HCT116 (cell line): ENCODE measurements around the gene GPS2. TPM values are rescaled to one million over a fixed set of nuclear protein-coding genes. Genes with fewer than 3 reads are reported as not detected.

Experiments
- ATAC-seq: fragments of 200-7000 bp; cut with Tn5 transposase; 2 replicates; pipeline ENCODE4 v1.9.1; 2020; ENCODE audit warnings: mild to moderate bottlenecking, moderate library complexity
- BruUV-seq: library from RNA; stranded (reverse); fragments of 400-500 nt; replicated peaks from 2 replicates; lab custom pipeline; 2021; lab: Mats Ljungman, UMichigan
- CTCF ChIA-PET: fragments of 300-600 bp; sonication (Branson Sonifier 250); formaldehyde crosslinking; loops from one replicate; lab custom pipeline; 2021; ENCODE audit warnings: antibody characterized with exemption; lab: Charles Lee
- POLR2A ChIA-PET: fragments of 300-600, 350-600 bp; sonication (Branson Sonifier 250); formaldehyde crosslinking; loops from one replicate; lab custom pipeline; 2021; ENCODE audit warnings: antibody characterized with exemption; lab: Charles Lee
- RAD21 ChIA-PET, 2 experiments: fragments of 300-600 bp; sonication (Branson Sonifier 250); formaldehyde crosslinking; loops; one replicate each; lab custom pipeline; 2023; ENCODE audit warnings: low total read pairs in 2 of 2; ENCODE audit not compliant: uncharacterized antibody in 2 of 2, unreplicated experiment in 2 of 2, low non-redundant PET in 1 of 2; lab: Charles Lee
- DNase-seq: peaks from one replicate; pipeline ENCODE4 v3.0.0-alpha.2; 2010; ENCODE audit warnings: low read depth, low spot score
- H2AFZ ChIP-seq: fragments of 200-600 bp; shearing (Covaris generic), sonication (generic); 2 replicates; pipeline ENCODE4 v1.6.1; 2017; ENCODE audit warnings: low read depth, mixed run types, mixed read lengths, antibody characterized with exemption, low read length; ENCODE audit not compliant: poor library complexity, severe bottlenecking
- H3K27ac ChIP-seq: 2 replicates; pipeline ENCODE4 v1.5.1; 2012; ENCODE audit warnings: low read depth, low read length
- H3K27me3 ChIP-seq: fragments of 200-600 bp; sonication (generic); 2 replicates; pipeline ENCODE4 v1.6.1; 2016; ENCODE audit warnings: mixed run types, low read length, mixed read lengths; ENCODE audit not compliant: insufficient read depth
- H3K36me3 ChIP-seq, 2 experiments: fragments of 200-500 bp in 1 of 2; fragments of 200-600 bp in 1 of 2; sonication (Bioruptor generic) in 1 of 2; sonication (generic) in 1 of 2; 2 replicates each; pipeline versions ENCODE4 v1.5.1 to v1.6.1; 2014 to 2016; ENCODE audit warnings: low read length in 2 of 2, inconsistent platforms in 1 of 2, mixed read lengths in 1 of 2, mixed run types in 1 of 2; ENCODE audit not compliant: insufficient read depth in 2 of 2, control insufficient read depth in 1 of 2
- H3K4me1 ChIP-seq, 2 experiments: fragments of 200-600 bp in 1 of 2; sonication (generic) in 1 of 2; 2 replicates each; pipeline versions ENCODE4 v1.5.1 to v1.6.1; 2012 to 2017; ENCODE audit warnings: low read length in 2 of 2, inconsistent platforms in 1 of 2, mild to moderate bottlenecking in 1 of 2, mixed read lengths in 1 of 2, mixed run types in 1 of 2, moderate library complexity in 1 of 2; ENCODE audit not compliant: insufficient read depth in 2 of 2, control insufficient read depth in 1 of 2
- H3K4me2 ChIP-seq: fragments of 200-600 bp; sonication (generic); 2 replicates; pipeline ENCODE4 v1.6.1; 2017; ENCODE audit warnings: mixed run types, low read length, mixed read lengths
- H3K4me3 ChIP-seq, 2 experiments: fragments of 200-600 bp in 1 of 2; sonication (generic) in 1 of 2; replicated peaks in 1 of 2; 2 replicates each; pipeline ENCODE4 v1.5.1; 2011 to 2016; ENCODE audit warnings: low read length in 2 of 2, control low read depth in 1 of 2, low read depth in 1 of 2, mild to moderate bottlenecking in 1 of 2, mixed read lengths in 1 of 2, mixed run types in 1 of 2
- H3K79me2 ChIP-seq: fragments of 200-600 bp; sonication (generic); 2 replicates; pipeline ENCODE4 v1.6.1; 2017; ENCODE audit warnings: mild to moderate bottlenecking, mixed run types, low read length, moderate library complexity, mixed read lengths; ENCODE audit not compliant: insufficient read depth
- H3K9ac ChIP-seq: fragments of 200-600 bp; sonication (generic); 2 replicates; pipeline ENCODE4 v1.6.1; 2016; ENCODE audit warnings: low read length, mixed read lengths
- H3K9me2 ChIP-seq: fragments of 200-600 bp; sonication (generic), shearing (Covaris generic); 2 replicates; pipeline ENCODE4 v1.6.1; 2017; ENCODE audit warnings: mixed run types, mild to moderate bottlenecking, moderate library complexity; ENCODE audit not compliant: insufficient read depth
- H3K9me3 ChIP-seq, 2 experiments: fragments of 200-500 bp in 1 of 2; fragments of 200-600 bp in 1 of 2; sonication (Bioruptor generic) in 1 of 2; sonication (generic) in 1 of 2; 2 replicates each; pipeline ENCODE4 v1.6.1; 2014 to 2017; ENCODE audit warnings: low read length in 2 of 2, mixed read lengths in 2 of 2, inconsistent platforms in 1 of 2, low read depth in 1 of 2, mild to moderate bottlenecking in 1 of 2, mixed run types in 1 of 2, moderate library complexity in 1 of 2; ENCODE audit not compliant: control insufficient read depth in 1 of 2, insufficient read depth in 1 of 2
- H4K20me1 ChIP-seq: fragments of 200-600 bp; sonication (generic), shearing (Covaris generic); 2 replicates; pipeline ENCODE4 v1.6.1; 2017; ENCODE audit warnings: mixed run types, mild to moderate bottlenecking, moderate library complexity; ENCODE audit not compliant: insufficient read depth
- EZH2phosphoT487 ChIP-seq: fragments of 200-600 bp; IDR thresholded peaks from 2 replicates; pipeline ENCODE4 v1.6.1; 2018; ENCODE audit warnings: antibody characterized with exemption, borderline replicate concordance
- FOSL1 ChIP-seq: IDR thresholded peaks from 2 replicates; pipeline ENCODE4 v1.6.1; 2012; ENCODE audit warnings: low read depth
- POLR2A ChIP-seq: IDR thresholded peaks from 2 replicates; pipeline ENCODE4 v1.7.0; 2011; ENCODE audit warnings: borderline replicate concordance; ENCODE audit not compliant: insufficient read depth, insufficient read length; ENCODE audit errors: extremely low read depth
- SIN3A ChIP-seq: IDR thresholded peaks from 2 replicates; pipeline ENCODE4 v1.6.1; 2012; ENCODE audit warnings: low read depth
- SP1 ChIP-seq: IDR thresholded peaks from 2 replicates; pipeline ENCODE4 v1.6.1; 2012; ENCODE audit warnings: low read depth
- ZNF274 ChIP-seq: fragments of 200-500 bp; sonication (Bioruptor generic); IDR thresholded peaks from 2 replicates; pipeline ENCODE4 v1.6.1; 2014; ENCODE audit warnings: mild to moderate bottlenecking, low read depth, low read length, inconsistent platforms
- intact Hi-C: fragments of 100-400 bp; cut with micrococcal nuclease; formaldehyde crosslinking; loops from 2 replicates; pipeline ENCODE4 v1.10.0; 2022
- total RNA-seq: library from RNA; stranded (reverse); gene quantifications from one replicate; pipeline ENCODE4 v1.2.1, GENCODE V29; 2021; ENCODE audit not compliant: unreplicated experiment
- TF ChIP-seq, protein P1 (sequence below): IDR thresholded peaks from 2 replicates; pipeline ENCODE4 v1.6.1; 2012
- TF ChIP-seq, protein P2 (sequence below): IDR thresholded peaks from 2 replicates; pipeline ENCODE4 v1.6.1; 2011; ENCODE audit warnings: mild to moderate bottlenecking, low read length, moderate library complexity; ENCODE audit not compliant: insufficient replicate concordance; ENCODE audit errors: extremely low read depth

GPS2 gene
- total RNA-seq, 1 experiment from 2014 or later: 61.3 TPM

DNA sequence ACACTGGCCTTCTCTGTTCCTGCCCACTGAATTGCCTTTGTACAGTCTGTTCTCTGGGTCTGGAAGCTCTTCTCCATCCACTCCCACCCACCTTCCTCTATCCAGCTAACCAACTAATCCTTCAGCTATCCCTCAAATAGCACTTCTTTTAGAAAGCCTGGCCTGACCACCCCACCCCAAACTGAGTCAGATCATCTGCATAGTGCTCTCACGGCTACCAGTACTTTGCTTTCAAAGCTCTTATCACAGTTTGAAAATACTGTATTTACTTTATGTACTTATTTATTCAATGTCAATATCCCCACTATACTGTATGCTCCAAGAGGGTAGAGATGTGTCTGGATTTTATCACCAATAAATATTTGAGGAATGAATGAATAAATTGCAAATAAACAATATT is 48.4 kb downstream of the GPS2 start:
- ChIA-PET RAD21 (no interaction called here), POLR2A (interaction anchor here (1.0 to 1.1 kb wide), 2 partner anchors 9 to 17 kb away, joined by 3 to 4 read pairs; no protein-coding TSS in a partner anchor), CTCF (interaction anchor here (1.0 to 1.3 kb wide), 2 partner anchors 15 to 52 kb away, joined by 3 to 4 read pairs; partner anchors contain the start of gene SLC2A4)
- no peaks in the 10 kb centered on the region for H3K36me3 ChIP-seq
- no TSS peak for BruUV-seq
- no peak overlapping the region for H3K4me3 ChIP-seq
- no peaks in the 10 kb centered on the region for H3K9me2 ChIP-seq
- intact Hi-C loops: loop anchor here (10.0 kb wide), 1 partner anchor 168 kb away; the partner anchor contains the start of genes FGF11 and TMEM102
- no peaks in the 10 kb centered on the region for H3K27me3 ChIP-seq
- no peak overlapping the region for H3K27ac ChIP-seq
- ATAC-seq (no peak), DNase-seq (no peak)
- H3K4me2 ChIP-seq: peak overlapping the region; percentile 40
- TF ChIP-seq, protein P1, sequence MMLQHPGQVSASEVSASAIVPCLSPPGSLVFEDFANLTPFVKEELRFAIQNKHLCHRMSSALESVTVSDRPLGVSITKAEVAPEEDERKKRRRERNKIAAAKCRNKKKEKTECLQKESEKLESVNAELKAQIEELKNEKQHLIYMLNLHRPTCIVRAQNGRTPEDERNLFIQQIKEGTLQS: no peak
- TF ChIP-seq FOSL1: no peak
- no peak; the same call in 1 of the 2 replicates for TF ChIP-seq SP1
- no peak for TF ChIP-seq SIN3A
- TF ChIP-seq EZH2phosphoT487: no peak
- no peak for TF ChIP-seq POLR2A
- TF ChIP-seq, protein P2, sequence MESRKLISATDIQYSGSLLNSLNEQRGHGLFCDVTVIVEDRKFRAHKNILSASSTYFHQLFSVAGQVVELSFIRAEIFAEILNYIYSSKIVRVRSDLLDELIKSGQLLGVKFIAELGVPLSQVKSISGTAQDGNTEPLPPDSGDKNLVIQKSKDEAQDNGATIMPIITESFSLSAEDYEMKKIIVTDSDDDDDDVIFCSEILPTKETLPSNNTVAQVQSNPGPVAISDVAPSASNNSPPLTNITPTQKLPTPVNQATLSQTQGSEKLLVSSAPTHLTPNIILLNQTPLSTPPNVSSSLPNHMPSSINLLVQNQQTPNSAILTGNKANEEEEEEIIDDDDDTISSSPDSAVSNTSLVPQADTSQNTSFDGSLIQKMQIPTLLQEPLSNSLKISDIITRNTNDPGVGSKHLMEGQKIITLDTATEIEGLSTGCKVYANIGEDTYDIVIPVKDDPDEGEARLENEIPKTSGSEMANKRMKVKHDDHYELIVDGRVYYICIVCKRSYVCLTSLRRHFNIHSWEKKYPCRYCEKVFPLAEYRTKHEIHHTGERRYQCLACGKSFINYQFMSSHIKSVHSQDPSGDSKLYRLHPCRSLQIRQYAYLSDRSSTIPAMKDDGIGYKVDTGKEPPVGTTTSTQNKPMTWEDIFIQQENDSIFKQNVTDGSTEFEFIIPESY: no peak
- TF ChIP-seq ZNF274: no peak
- H3K9me3 ChIP-seq: no peaks in the 10 kb centered on the region
- H2AFZ ChIP-seq: no peak overlapping the region
- H4K20me1 ChIP-seq: no peaks in the 10 kb centered on the region
- peaks cover 22 to 48% of the 10 kb centered on the region in 2 experiments for H3K4me1 ChIP-seq
- peak overlapping the region; percentile 22; the same call in 1 of the 2 replicates for H3K9ac ChIP-seq
- H3K79me2 ChIP-seq: peaks cover 5% of the 10 kb centered on the region
